Progenitor cell of endocrine pancreas (in vitro differentiated cells): ENCODE results near the gene TRPM3. TPM values are rescaled to one million over a fixed set of nuclear protein-coding genes. Genes with fewer than 3 reads are reported as not detected.

Experiments used
- DNase-seq: peaks from one replicate; pipeline ENCODE4 v3.0.0; 2021; ENCODE audit warnings: low spot score; ENCODE audit not compliant: unreplicated experiment
- H3K27ac Mint-ChIP-seq: 2 replicates; pipeline ENCODE4 v1.8.0; 2021; ENCODE audit warnings: mild to moderate bottlenecking, moderate library complexity, mixed read lengths
- H3K27me3 Mint-ChIP-seq: 2 replicates; pipeline ENCODE4 v1.8.0; 2021; ENCODE audit warnings: mixed read lengths
- H3K36me3 Mint-ChIP-seq: 2 replicates; pipeline ENCODE4 v1.8.0; 2022; ENCODE audit warnings: mixed read lengths; ENCODE audit not compliant: insufficient read depth
- H3K4me1 Mint-ChIP-seq: 2 replicates; pipeline ENCODE4 v1.8.0; 2021; ENCODE audit warnings: low read depth, mixed read lengths
- H3K4me3 Mint-ChIP-seq: 2 replicates; pipeline ENCODE4 v1.8.0; 2021; ENCODE audit warnings: low read depth, mild to moderate bottlenecking, moderate library complexity, mixed read lengths
- H3K9me3 Mint-ChIP-seq: 2 replicates; pipeline ENCODE4 v1.8.0; 2021; ENCODE audit warnings: low read depth, mixed read lengths
- CTCF ChIP-seq: fragments of 200-600 bp; sonication (generic); IDR thresholded peaks from one replicate; pipeline ENCODE4 v1.5.0; 2021; ENCODE audit warnings: antibody characterized with exemption, mild to moderate bottlenecking; ENCODE audit not compliant: unreplicated experiment
- total RNA-seq: library from RNA; stranded (reverse); gene quantifications from 2 replicates; pipeline ENCODE4 v1.2.1, GENCODE V29; 2021

TRPM3 gene
- total RNA-seq, 1 donor from 2014 or later: 1.6 TPM

GRCh38 chr9:70901013-70901412 lies 220.4 kb downstream of the TRPM3 start:
- Mint-ChIP-seq H3K27me3 (no peaks in the 10 kb centered on the region), H3K4me3 (no peak overlapping the region), H3K4me1 (peaks cover 11% of the 10 kb centered on the region), H3K36me3 (no peaks in the 10 kb centered on the region), H3K9me3 (no peaks in the 10 kb centered on the region), H3K27ac (no peak overlapping the region)
- no peak for DNase-seq
- TF ChIP-seq CTCF: no peak

GRCh38 chr9:70893580-70894122 lies 227.8 kb downstream of the TRPM3 start:
- no peak for DNase-seq
- no peak overlapping the region for H3K27ac Mint-ChIP-seq

GRCh38 chr9:70888471-70888870 lies 232.9 kb downstream of the TRPM3 start:
- DNase-seq: no peak
- no peak for TF ChIP-seq CTCF
- H3K4me3 Mint-ChIP-seq: no peak overlapping the region
- no peaks in the 10 kb centered on the region for H3K9me3 Mint-ChIP-seq
- no peaks in the 10 kb centered on the region for H3K27me3 Mint-ChIP-seq
- no peak overlapping the region for H3K27ac Mint-ChIP-seq
- H3K4me1 Mint-ChIP-seq: no peaks in the 10 kb centered on the region
- H3K36me3 Mint-ChIP-seq: no peaks in the 10 kb centered on the region

More at GRCh38 chr9:70893580-70894122, 227.8 kb downstream of the TRPM3 start:
- Mint-ChIP-seq H3K4me3 (no peak overlapping the region), H3K4me1 (no peaks in the 10 kb centered on the region), H3K27me3 (no peaks in the 10 kb centered on the region), H3K36me3 (no peaks in the 10 kb centered on the region), H3K9me3 (no peaks in the 10 kb centered on the region)
- no peak for TF ChIP-seq CTCF

- Mint-ChIP-seq H3K4me3 (no peak overlapping the region), H3K27ac (no peak overlapping the region), H3K4me1 (no peaks in the 10 kb centered on the region), H3K27me3 (no peaks in the 10 kb centered on the region), H3K9me3 (no peaks in the 10 kb centered on the region), H3K36me3 (no peaks in the 10 kb centered on the region)
- no peak for TF ChIP-seq CTCF
- DNase-seq: no peak
These were observed 233.6 kb downstream of the TRPM3 start for GRCh38 chr9:70887826-70888225.

- no peak for DNase-seq
- no peaks in the 10 kb centered on the region for H3K9me3 Mint-ChIP-seq
- H3K4me3 Mint-ChIP-seq: no peak overlapping the region
- H3K27ac Mint-ChIP-seq: no peak overlapping the region
- H3K4me1 Mint-ChIP-seq: peaks cover 4% of the 10 kb centered on the region
- no peak for TF ChIP-seq CTCF
- no peaks in the 10 kb centered on the region for H3K27me3 Mint-ChIP-seq
- no peaks in the 10 kb centered on the region for H3K36me3 Mint-ChIP-seq
These were observed 237.2 kb downstream of the TRPM3 start for GRCh38 chr9:70883963-70884793.
